Measurements from ENCODE around the gene KIF20B.
"Not testable (repeated sequence)": the region's sequence is repeated elsewhere in the genome, so short reads cannot be mapped to it uniquely, and the experiment has no call there.

Gene KIF20B

GRCh38 chr10:89693176-89693575 is 8.2 kb upstream of the KIF20B start:
- DNase-seq, result no peak

- DNase-seq, result no peak
Observed at GRCh38 chr10:89695307-89695706, 6.1 kb upstream of the KIF20B start.

GRCh38 chr10:89697946-89698345 is 3.4 kb upstream of the KIF20B start:
- no peak for DNase-seq

- no peak for DNase-seq
Observed at GRCh38 chr10:89699581-89700064, 1.8 kb upstream of the KIF20B start.

- DNase-seq, result no peak
Observed at GRCh38 chr10:89700923-89701241, 508 bp upstream of the KIF20B start.

DNA sequence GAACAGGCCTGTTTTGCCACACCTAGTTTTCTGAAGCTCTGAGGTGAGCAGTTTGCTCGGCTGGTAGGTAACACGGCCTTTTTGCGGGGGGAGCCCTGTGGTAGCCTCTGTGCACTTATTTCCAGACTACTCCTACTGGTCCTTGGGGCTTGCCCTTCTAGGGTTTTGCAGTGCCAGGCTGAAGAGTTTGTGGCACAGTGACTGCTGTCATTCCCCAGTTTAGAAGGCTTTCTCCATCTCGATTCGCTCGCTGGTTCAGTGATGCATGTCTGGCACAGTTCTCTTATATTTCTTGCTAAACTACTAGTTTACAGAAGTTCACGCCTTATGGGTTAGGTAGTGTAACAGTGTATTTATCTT is 711 bp downstream of the KIF20B start:
- no peak for DNase-seq

GRCh38 chr10:89705466-89705865 is 4.1 kb downstream of the KIF20B start:
- no peak for DNase-seq

DNA sequence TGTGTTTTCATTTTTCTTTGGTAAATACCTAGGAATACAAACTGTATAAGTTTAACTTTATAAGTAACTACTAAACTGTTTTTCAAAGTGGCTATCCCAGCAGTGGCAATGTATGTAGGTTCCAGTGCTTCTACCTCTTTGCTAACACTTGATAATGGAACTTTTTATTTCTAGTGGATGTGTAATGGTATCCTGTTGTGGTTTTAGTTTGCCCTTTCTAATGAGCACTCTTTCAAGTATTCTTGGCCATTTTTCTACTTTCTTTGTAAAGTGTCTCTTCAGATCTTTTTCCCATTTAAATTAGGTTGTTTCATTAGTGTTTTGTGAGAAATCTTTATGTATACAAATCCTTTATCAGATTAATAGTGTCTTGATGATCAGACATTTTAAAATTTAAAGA is 4.6 kb downstream of the KIF20B start:
- no peak for DNase-seq

- DNase-seq, result no peak
Observed at GRCh38 chr10:89707372-89707771, 6.0 kb downstream of the KIF20B start.

GRCh38 chr10:89710753-89711152 is 9.4 kb downstream of the KIF20B start:
- no peak for DNase-seq

- DNase-seq, result no peak
Observed at GRCh38 chr10:89734616-89735015, 33.2 kb downstream of the KIF20B start.

DNA sequence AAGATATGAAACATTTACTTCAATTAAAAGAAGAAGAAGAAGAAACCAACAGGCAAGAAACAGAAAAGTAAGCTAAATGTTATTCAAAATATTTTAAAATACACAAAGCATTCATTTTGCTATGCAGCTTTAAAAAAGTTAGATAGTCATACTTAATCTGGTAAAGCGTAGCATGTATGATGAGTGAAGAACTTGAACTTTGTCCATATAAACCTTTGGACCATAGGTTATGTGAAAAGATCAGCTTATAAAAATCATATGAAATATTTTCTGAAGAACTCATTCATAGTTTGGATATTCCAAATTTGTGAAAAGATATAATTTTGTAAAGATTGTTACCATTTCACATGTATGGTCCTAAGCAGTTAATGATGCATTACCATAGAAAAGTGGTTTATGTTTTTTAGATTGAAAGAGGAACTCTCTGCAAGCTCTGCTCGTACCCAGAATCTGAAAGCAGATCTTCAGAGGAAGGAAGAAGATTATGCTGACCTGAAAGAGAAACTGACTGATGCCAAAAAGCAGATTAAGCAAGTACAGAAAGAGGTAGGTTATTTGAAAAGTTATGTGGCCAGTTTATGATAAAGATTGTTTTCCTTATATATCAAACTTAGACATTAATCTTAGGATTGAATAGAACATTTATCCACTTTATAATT is 37.3 kb downstream of the KIF20B start:
- DNase-seq, result no peak

DNA sequence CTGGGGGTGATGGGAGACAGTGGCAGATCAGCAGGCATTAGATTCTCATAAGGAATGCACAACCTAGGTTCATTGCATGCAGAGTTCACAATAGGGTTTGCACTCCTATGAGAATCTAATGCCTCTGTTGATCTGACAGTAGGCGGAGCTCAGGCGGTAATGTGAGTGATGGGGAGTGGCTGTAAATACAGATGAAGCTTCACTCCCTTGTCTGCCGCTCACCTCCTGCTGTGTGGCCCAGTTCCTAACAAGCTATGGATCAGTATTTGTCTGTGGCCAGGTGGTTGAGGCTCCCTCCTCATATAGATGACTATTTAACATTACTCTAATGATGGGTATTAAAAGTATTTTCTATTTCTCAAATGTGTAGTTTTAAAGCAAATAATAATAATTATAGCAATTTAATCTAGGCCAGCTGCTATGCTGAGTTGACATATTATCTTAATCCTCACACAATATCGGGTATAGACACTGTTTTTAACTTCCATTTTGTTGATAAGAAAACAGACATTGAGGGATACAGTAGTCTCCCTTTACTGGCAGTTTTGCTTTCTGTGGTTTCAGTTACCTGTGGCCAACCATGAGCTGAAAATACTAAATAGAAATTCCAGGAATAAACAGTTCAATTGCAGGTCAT is 39.9 kb downstream of the KIF20B start:
- no peak for DNase-seq

DNA sequence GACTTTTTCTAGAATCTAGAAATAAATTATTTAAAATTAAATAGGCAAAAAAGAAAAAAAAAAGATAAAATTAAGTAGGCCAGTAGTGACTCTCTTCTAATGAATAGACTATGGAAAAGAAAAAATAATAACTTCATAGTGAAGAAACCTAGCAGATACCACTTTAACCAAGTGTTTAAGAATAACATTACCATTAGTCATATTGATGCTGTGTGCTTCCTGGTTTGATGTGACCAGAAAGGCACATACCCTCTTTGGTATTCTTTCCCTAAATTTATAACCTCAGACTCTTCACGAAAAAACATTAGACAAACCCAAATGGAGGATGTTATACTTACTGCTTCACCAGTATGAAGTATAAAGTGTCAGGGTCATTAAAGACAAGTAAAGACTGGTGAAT is 42.6 kb downstream of the KIF20B start:
- no peak for DNase-seq

GRCh38 chr10:89745903-89746302 is 44.5 kb downstream of the KIF20B start:
- no peak for DNase-seq

DNA sequence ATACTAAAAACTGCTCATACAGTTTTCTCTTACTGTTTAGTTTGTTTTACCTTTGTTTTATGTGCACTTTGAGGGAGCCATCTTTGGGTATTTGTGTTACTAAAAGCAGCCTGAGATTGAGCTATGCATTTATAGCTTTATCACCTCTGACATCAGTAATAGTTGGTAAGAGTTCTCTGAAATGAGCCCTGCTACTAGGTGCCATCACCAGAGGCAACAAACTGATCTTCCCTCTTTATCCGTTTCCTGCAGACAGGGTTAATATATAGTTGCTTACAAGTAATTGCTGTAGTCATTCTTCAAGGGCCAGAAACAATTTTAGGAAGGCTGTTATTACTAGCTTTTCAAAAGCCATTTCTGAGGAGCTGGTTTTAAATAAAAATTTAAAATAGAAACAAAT is 49.1 kb downstream of the KIF20B start:
- no peak for DNase-seq

DNA sequence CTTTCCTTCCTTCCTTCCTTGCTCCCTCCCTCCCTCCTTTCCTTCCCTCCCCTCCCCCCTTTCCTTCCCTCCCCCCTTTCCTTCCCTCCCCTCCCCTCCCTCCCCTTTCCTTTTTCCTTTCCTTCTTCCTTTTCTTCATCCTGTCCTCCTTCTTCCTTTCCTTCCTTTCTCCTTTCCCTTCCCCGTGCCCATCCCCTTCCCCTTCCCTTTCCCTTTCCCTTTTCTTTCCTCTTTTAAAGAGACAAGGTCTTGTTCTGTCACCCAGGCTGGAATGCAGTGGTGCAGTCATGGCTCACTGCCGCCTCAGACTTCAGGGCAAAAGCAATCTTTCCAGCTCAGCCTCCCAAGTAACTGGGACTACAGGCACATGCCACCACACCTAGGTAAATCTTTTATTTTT is 54.0 kb downstream of the KIF20B start:
- DNase-seq, result no peak

DNA sequence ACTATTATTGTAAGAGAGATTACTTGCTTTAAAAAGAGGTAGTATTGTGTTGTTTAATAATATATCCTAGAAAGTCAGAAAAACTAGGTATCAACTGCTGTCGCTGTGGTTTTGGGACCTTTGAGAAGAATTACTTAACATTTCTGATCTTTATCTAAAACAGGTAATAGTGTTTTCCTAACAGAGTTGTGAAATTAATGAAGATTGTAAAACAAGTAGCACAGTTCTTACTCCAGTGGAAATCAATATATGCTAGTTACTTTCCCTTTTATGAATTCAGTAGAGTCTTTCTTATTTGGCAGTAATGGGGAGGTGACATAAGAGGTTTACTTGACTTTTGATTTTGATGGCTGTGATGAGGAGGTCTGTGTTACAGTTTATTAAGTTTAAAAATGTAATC is 58.1 kb downstream of the KIF20B start:
- DNase-seq, result no peak

DNA sequence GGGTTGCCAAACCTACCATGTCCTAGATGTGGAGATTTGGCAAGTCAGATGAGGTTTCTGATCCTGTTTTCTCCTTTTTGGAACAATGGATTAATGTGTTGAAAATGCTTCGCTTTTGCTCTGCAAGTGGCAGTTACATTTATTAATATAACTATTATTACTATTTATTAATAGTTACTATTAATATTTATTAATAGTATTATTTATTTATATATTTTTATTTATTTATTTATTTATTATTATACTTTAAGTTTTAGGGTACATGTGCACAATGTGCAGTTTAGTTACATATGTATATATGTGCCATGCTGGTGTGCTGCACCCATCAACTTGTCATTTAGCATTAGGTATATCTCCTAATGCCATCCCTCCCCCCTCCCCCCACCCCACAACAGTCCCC is 62.3 kb downstream of the KIF20B start:
- not testable (repeated sequence) for DNase-seq

- DNase-seq, result no peak
Observed at GRCh38 chr10:89771684-89772083, 70.3 kb downstream of the KIF20B start.

GRCh38 chr10:89773081-89773480 is 71.7 kb downstream of the KIF20B start:
- no peak for DNase-seq

DNA sequence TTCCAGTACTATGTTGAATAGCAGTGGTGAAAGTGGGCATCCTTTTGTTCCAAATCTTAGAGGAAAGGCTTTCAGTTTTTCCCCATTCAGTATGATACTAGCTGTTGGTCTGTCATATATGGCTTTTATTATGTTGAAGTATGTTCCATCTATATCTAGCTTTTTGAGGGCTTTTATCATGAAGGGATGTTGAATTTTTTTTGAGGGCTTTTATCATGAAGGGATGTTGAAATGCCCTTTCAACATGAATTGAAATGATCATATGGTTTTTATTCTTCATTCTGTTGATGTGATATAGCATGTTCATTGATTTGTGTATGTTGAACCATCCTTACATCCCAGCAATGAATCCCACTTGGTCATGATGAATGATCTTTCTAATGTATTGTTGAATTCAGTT is 75.3 kb downstream of the KIF20B start:
- DNase-seq, result no peak

DNA sequence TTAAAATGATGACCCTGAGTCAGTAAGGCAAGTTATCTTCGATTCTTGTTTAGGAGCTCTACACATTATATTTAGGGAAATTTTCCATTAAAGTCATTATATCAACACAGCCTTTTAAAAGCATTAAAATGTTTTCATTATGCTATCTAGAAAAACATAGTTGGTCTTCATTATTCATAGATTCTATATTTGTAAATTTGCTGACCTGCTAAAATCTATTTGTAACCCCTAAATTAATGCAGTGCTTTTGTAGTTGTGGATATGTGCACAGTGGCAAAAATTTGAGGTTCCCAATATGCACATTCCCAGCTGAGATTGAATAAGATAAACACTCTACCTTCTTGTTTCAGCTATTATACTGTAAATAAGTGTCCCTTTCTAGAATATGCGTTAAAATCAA is 81.1 kb downstream of the KIF20B start:
- no peak for DNase-seq

GRCh38 chr10:89783406-89783805 is 82.0 kb downstream of the KIF20B start:
- DNase-seq, result no peak

DNA sequence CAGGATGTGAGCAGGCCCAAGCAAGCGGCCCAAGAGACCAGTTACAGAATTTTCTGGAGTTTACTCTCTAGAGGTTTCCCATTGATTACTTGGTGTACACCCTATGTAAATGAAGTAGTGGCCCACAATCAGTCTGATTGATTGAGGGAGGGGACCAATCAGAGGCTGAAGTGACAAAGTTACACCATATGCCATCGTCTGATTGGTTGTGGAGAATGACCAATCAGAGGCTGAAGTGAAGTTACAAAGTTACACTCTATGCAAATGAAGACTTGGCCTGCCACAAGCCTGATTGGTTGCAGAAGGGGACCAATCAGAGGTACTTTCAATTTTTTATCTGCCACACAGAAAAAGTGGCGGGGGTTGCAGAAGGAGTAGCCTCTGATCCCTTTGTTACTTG is 83.7 kb downstream of the KIF20B start:
- no peak for DNase-seq

Data from DMS153 (cell line).